HG02678 (cell line): ENCODE results near the gene GPR143.

ENCODE experiments used
- ATAC-seq: cut with Tn5 transposase; IDR thresholded peaks from one replicate; pipeline ENCODE4 v1.9.1; 2021; ENCODE audit warnings: mild to moderate bottlenecking, moderate library complexity; ENCODE audit not compliant: unreplicated experiment

GPR143 gene

DNA sequence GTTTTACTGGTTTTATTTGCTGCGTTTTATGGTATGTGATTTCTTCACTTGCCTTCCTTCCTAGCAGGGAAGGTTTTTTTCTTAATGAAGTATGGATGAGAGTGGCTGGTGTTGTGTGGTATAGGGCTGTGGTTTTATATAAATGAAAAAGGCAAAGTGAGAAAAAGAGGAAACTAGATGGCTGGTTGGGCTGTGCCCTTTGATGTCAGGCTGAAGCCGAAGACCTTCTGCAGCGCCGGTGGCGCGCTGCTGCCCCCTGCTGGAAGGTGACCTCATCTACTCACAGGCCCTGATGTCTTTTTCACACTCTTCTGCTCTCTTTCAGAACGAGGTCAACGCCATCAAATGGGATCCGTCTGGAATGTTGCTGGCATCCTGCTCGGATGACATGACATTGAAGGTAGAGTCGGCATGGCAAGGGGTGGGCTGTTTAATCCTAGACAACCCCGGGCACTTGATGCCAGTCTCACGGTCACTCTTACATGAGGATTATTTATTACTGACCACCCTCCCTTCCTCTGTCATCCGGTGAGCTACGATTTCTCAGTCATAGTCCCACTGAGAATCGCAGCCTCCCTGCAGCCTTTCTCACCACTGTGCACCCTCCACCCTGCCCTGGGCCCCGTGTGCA lies 56.6 kb downstream of the GPR143 start:
- peak; percentile 76 for ATAC-seq

DNA sequence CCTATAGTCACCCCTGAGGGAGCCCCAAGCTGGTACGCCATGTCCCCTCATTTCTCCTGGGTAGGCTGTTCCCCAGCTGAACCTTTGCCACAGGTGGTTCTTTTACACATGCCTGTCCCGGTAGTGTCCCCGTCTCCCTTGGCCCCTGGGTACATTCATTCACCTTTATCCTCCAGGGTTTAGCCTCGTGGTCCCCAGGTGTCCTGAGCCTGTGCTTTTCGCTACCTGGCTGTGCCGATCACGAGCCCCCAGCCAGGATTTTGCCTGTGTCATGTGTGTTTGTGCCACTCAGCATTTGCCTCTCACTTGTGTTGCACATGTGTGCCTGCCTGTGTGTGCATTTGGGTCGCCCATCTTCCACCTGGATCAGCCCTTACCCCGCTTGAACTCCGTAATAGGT lies 57.6 kb downstream of the GPR143 start:
- ATAC-seq = no peak

DNA sequence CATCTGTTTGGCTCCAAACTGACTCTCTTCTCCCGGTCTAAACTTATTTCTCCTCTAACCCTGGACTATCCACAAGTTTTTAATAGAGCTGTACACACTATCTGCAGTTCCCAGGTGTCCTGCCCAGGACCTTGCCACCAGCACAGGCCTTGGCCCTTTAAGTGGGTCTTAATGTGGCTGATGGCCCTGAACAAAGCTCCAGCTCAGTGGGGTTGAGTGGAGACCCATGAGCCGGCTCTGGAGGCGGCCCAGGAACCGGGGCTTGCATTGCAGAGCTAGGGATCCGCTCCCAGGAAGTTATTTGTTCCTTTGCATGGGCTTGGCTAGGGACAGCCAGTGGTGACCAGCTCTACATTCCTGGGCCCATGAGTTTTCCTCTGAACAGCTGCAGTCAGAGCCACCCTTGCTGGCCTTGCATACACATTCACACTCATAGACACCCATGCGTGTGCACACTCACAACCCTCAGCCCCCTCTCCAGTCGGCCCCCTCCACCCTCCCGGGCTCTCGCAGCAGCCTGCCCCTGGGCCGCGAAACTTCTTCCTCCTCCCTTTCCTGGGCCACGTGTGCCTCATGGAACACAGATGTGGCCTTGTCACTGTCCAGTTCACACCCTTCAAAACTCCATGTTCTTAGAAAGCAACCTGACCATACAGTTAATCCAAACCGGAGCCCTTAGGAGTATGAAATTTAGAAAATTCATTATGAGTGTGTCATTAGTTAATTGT lies 58.2 kb downstream of the GPR143 start:
- ATAC-seq = no peak

DNA sequence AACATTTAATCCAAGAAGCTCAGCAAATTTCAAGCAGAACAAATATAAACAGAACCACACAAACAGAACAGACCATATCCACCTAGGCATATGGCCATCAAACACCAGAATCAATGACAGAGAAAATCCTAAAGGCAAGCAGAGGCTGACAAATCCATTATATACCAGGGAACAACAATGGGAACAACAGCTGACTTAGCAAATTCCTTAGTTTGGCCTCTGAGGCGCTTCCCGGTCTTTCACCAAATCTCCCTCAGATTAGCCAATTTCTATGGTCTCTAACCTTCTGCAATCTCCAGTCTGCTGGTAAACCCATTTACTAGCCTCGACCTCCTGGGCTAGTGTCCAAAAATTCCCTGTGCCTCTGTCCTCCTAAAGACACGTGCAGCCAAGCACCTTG lies 59.2 kb downstream of the GPR143 start:
- no peak for ATAC-seq

DNA sequence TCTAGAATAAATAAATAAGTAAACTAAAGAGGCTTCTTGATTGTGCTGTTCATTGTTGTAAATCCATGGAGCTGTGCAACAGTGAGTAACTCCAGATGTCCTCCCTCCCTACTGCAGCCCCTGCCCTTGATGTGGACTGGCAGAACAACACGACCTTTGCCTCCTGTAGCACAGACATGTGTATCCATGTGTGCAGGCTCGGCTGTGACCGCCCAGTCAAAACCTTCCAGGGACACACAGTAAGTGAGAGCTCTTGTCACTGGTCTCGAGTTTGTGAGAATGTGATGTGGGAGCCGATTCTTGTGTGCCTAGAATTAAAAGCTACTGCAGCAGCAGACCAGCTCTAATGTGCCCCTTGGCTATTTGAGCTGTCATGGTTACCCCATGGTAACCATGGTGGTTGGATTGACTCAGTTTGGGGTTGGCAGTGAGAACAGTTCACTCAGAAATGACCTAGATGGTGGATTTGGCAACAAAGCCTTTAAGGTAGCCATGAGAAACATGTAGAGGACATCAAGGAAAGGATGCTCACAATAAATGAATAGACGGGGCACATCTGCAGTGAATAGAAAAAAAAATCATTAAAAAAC lies 60.7 kb downstream of the GPR143 start:
- ATAC-seq = no peak

DNA sequence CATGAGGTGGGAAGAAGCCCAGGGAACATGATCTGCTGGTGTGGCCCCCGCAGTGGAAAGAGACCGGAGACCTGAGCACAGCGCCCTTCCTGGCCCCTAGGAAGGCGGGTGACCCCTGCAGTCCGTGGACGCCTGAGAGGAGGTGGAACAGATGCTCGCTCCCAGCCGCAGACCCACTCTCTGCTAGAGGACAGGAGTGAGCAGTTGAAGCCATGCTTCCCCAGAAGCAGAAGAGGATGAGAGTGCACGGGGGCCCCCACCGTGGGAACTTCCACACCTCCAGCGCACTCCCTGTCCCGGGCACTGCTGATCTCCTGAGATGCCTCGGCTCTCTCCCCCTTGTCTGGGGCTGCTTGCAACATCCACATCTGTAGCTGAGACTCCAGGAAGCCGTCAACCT lies 62.2 kb downstream of the GPR143 start:
- ATAC-seq = no peak

DNA sequence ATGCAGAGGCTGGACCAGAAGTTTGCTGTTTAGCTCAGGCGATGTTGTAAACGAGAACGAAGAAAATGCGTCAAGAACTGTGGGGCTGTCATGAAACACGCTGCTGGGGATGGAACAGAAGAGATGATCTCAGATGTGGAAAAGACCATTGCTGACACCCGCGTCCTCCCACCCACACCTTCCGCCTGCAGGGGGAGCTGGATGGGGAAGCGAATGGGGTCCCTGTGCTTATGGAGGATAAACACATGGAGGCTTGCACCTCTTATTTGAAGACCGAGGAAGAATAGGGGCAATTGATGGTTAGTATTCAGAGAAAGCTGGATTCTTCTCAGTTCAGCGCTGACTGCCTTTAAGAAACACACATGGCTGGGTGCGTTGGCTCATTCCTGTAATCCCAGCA lies 63.9 kb downstream of the GPR143 start:
- no peak for ATAC-seq

DNA sequence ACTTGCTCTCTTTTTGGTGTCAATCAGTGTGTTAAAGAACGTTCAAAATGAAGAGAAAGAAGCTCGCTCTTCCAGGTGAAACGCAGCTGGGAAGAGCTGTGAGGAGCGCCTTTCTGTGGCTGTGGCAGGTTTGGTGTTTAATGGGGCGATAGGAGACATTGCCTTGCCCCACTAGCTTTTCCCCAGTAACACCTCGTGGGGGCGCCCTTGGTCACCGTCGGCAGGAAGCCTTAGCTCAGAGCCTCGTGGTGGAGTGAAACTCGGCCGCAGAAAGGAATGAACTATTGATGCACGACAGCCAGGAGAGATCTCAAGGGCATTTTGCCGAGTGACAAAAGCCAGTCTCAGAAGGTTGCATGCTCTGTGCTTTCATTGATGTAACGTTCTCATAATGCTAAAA lies 65.1 kb downstream of the GPR143 start:
- ATAC-seq = no peak

DNA sequence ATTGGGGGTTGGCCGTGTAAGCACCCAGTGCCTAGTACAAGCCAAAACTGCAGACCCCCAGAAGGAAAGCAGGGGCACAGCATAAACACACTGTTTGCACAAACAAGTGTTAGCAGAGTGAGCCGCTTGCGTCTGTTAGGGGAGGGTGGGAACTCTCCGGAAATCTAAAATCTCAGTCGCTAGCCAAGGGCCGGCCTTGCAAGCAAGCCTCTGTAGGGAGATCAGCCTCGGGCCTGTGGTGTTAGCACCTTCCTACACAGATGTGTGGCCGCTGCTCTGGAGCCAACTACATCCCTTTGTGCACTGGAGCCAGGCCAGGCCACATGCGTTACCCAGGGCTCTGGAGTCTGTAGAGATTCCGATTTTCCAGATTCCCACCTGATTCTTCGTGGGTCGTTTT lies 67.1 kb downstream of the GPR143 start:
- no peak for ATAC-seq

DNA sequence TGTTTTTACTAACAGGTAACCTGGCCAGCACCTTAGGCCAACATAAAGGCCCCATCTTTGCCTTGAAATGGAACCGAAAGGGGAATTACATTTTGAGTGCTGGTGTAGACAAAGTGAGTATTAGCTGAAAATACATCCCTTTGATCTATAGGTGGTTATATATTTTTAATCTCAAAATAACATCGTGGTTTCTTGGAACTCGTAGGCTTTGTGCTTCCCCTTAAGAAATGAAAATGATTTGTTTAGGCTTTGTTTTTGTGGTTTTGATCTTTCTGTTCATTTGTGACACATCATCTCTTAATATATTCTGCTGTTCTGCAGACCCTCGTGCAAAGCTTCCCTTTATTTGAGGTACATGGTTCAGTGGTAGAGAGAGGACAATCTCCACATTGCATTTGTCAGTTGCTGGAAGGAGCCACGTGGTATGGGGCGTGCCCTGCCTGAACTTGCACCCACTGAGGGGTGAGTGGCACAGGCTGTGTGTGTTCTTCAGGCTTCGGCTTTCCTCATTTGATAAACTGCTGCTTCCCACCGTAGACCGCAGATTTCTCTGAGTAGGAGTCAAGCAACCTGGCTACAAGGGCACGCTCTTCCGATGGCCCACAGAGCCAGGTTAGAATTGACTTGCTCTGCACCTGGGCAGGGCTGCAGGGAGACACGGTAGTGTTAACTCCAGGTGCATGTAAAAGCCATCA lies 72.2 kb downstream of the GPR143 start:
- no peak for ATAC-seq

DNA sequence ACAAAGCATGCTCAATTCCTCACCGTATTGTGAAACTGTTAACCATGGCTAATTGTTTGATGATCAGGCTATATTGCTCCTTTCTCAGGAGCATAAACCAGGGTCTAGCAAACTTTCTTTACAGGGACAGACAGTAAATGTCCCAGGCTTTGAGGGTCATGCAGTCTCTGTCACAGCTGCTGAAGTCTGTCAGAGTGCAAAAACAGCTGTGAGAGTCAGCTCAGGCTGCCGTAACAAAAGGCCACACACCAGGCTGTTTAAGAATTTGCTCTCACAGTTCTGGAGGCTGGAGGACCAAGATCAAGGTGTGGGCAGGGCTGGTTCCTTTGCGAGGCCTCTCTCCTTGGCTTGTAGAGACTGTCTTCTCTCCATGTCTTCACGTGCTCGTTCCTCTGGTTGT lies 75.6 kb downstream of the GPR143 start:
- ATAC-seq = no peak

DNA sequence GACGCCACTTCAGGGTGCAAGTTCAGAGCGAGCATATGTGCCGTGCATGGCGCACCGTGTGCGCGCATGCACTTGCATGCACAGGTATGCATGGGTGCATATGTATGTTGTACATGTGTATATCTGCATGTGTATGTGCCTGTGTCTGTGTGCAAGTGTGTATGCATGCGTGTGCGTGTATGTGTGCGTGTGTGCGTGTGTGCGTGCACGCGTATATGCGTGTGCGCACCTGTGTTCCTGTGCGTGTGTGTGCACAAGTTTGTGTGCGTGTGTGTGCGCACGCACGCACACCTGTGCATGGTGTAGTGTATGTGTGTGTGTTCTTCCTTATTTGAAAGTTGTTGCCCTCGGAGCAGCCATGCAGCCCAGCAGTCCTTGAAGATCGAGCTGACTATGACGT lies 76.8 kb downstream of the GPR143 start:
- ATAC-seq = no peak

DNA sequence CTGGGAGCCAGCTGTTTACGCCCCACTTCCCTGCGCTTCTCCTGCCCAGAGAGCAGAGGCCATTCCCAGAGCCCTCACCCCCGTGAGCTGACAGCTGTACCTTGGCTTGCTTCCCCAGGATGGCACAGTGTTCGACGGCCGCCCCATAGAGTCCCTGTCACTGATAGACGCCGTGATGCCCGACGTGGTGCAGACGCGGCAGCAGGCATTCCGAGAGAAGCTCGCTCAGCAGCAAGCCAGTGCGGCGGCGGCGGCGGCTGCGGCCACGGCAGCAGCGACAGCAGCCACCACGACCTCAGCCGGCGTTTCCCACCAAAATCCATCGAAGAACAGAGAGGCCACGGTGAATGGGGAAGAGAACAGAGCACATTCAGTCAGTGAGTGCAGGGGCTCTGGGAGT lies 77.7 kb downstream of the GPR143 start:
- no peak for ATAC-seq

DNA sequence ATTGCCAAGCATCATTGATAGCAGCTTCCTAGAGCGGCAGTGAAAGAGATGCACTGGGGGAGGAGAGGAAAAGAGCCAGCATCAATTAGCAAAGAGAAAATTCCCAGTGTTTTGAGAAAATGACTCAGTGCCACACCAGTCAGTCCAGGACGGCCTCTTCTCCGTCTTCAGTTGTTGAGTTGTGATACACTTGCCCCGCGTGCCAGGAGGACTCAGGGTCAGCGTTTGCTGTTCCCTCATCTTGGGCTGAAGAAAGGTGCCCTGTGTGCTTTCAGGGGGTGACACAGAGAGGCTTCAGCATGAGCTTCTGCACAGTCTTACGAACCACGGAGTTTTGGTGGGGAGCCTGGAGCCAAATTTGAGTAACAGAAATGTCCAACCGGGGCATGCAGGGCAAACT lies 82.3 kb downstream of the GPR143 start:
- no peak for ATAC-seq

DNA sequence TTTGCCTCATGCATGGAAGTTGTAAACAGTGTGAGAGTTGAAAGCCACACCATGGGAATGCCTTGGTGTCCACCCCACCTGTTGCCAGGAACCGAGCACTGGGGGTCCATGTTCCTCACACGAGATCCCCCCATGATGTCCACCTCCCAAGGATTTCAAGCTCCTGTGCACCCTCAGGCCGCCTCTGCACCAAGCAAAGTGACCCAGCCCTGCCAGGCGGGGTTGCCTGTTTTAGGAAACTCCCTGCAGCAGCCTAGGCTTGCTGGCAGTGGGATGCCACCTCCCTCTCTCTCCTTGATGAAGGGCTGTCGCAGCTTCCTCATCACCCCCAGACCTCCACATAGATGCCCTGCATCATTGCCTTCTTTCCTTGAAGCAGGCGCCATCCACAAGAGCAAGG lies 82.8 kb downstream of the GPR143 start:
- no peak for ATAC-seq

DNA sequence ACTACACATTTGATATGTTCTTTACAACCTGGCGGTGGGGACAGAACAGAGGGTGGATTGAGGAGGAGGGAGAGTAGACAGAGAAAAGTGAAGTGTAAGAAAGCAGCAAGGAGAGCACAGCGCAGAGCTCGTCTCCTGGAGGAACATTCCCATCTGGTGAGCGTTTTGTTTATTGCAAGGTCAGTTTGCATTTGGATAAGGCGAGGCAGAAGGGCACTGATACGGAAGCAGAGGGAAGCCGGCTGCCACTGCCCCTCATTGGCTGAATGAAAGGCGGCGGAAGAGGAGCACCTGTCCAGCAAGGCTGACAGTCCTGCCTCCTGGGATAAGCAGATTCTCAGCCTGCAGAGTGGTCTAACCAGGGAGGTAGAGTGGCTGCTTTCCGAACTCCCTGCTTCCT lies 83.2 kb downstream of the GPR143 start:
- ATAC-seq = no peak

DNA sequence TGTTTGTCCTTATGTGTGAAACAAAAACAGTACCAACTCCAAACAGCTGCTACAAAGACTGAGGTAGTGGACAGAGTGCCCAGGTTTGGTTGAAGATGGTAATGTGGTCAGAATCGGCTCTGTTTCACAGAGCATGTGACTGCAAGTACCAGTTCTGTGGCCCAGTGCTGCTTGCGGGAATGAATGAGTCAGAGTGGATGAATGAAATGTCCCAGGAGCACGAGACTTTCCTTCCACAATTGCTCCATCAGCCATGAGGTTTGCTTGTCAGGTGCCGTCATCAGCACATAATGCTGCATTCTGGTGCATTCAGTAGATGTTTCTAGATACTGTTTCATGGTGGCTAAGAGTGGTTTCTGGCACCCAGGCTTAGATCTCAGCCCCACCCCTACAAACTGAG lies 84.2 kb downstream of the GPR143 start:
- ATAC-seq = no peak

DNA sequence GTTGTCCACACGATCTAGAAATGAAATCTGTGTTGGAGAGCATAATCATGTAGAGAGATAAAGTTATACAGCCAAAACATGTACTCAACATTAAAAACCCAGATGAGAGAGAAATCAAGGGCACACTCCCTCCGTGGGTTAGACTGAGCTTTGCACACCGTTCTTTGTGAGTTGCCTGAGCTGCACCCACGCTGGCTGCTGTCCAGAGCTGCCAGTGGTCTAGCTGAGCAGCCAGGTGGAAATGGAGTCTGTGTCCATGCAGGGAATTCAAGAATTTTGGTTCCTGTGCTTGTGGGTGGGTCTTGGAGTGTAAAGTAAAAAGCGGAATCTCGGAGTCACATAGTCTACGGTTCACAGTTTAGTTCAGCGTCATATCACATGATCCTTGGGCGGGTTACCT lies 84.6 kb downstream of the GPR143 start:
- no peak for ATAC-seq

DNA sequence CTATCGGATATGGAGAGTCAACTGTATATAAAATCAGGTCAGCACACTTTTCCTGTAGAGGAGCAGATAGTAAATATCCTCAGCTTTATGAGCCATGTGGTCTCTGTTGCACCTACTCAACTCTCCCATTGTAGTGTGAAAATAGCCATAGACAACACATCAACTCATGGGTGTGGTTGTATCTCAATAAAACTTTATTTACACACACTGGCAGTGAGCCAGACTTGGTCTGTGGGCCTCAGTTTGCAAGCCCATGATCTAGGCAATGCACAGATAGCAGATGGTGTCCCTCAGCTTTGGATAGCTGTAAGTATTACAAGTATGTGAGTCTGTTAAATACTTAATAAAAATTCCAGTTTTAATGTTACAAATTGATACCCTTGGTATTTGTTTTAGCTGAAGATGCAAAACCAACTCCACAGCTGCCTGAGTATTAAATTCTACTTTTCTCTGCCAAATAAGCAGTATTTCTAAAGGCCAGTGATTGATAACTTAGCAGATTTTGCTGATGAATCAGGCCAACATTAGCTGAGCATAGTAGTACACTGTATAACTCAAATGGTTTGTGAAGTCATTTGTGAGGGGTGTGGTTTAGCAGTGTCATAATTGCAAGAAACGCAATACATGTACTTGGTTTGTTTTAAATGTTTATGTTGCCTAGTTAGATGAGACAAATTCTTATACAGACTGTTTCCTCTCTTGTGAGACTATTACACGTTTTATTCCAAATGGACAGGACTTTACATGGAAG lies 87.3 kb downstream of the GPR143 start:
- no peak for ATAC-seq

DNA sequence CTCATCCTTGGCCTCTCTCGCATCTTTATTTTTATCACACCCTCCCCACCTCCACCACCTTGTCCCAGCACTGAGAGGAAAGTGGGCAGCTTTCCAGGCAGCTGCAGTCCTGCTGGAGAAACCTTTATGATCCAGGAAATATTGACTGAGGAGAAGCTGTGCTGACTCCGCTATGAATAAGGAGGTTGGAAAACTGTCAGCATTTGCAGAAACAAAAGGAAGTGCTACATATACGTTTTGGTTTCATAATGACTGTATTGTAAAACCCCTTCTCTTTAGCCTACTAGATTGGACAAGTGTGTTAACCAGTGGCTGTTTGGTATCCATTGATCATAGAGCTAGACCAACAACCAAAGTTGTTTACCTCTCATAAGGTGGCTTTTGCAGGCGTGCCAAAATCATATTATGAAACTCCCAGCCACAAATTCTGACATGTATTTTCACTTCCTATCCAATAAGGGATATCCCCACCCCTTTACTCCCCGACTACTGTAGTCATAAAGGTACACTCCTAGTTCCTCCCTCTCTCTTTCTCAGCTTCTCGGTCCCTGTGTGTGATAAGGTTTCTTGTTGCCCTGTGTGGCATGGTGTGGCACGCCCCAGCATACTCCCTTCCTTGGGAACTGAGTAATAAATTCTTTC lies 88.4 kb downstream of the GPR143 start:
- ATAC-seq = peak; percentile 98

DNA sequence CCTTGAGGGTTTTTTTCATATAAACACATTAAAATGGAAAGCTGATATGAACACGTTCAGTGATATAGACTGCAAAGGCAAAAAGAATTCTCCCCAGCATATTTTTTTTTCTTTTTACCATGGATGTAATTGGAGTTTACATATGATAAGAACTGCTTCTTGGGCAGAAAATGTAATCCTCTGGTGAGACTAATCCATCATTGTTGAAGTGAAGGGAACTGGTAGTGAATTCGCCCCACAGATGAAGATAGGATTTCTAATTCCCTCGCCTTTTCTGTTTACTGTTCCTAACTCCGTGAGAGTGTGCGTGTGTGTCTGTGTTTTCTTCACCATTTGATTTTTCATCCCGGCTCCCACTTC lies 88.9 kb downstream of the GPR143 start:
- ATAC-seq = no peak
